Kidney (tissue), 14 donors: ENCODE measurements around the gene ADCY2. TPM values are rescaled to one million over a fixed set of nuclear protein-coding genes. Genes with fewer than 3 reads are reported as not detected.

ENCODE experiments used
- DNase-seq, 5 donors: peaks; one replicate each; pipeline ENCODE4 v3.0.0-alpha.2; 2013 to 2020
- FAIRE-seq: peaks from 2 replicates; lab custom pipeline; 2012; peaks lifted over from hg19 to GRCh38; lab: Jason Lieb, UNC
- H3K27ac ChIP-seq, 2 donors: one replicate each; pipeline ENCODE4 v1.7.0; 2013; ENCODE audit warnings: low read depth in 2 of 2, low read length in 2 of 2, inconsistent platforms in 1 of 2
- H3K27me3 ChIP-seq: one replicate; pipeline ENCODE4 v1.7.1; 2013; ENCODE audit warnings: low read length, inconsistent platforms; ENCODE audit not compliant: control insufficient read depth, insufficient read depth
- H3K36me3 ChIP-seq, 3 donors: one replicate each; pipeline versions ENCODE4 v1.7.0 to v1.7.1; 2013; ENCODE audit warnings: low read length in 3 of 3, control low read depth in 1 of 3, inconsistent platforms in 1 of 3; ENCODE audit not compliant: insufficient read depth in 3 of 3, control insufficient read depth in 2 of 3
- H3K4me1 ChIP-seq, 3 donors: one replicate each; pipeline versions ENCODE4 v1.7.0 to v1.7.1; 2013; ENCODE audit warnings: low read length in 3 of 3, inconsistent platforms in 1 of 3, low read depth in 1 of 3; ENCODE audit not compliant: control insufficient read depth in 2 of 3, insufficient read depth in 2 of 3
- H3K4me3 ChIP-seq, 3 donors: one replicate each; pipeline versions ENCODE4 v1.7.0 to v1.8.1; 2013; ENCODE audit warnings: low read length in 3 of 3, control low read depth in 1 of 3, inconsistent platforms in 1 of 3
- H3K9ac ChIP-seq, 3 donors: one replicate each; pipeline versions ENCODE4 v1.7.0 to v1.7.1; 2013; ENCODE audit warnings: low read length in 3 of 3, control low read depth in 1 of 3, inconsistent platforms in 1 of 3
- H3K9me3 ChIP-seq, 3 donors: one replicate each; pipeline versions ENCODE4 v1.7.0 to v1.7.1; 2013; ENCODE audit warnings: low read length in 3 of 3, control low read depth in 1 of 3, inconsistent platforms in 1 of 3; ENCODE audit not compliant: control insufficient read depth in 2 of 3, insufficient read depth in 1 of 3
- intact Hi-C: fragments of 100-400 bp; cut with DNase I; formaldehyde crosslinking; loops from one replicate; pipeline ENCODE4 v1.11.1; 2022
- polyA plus RNA-seq: library from polyadenylated mRNA; stranded (reverse); fragments of 350-450 nt; fragmentation: Illumina TruSeq; extraction: RNeasy Lipid Tissue Mini Kit (QIAGEN cat#74804); gene quantifications from one replicate; pipeline ENCODE4 v1.2.3, GENCODE V29; 2014; ENCODE audit warnings: low read depth, low replicate concordance; ENCODE audit not compliant: insufficient read depth
- total RNA-seq: library from RNA; stranded (reverse); fragmentation: NEBNext Ultra II Directional; extraction: Animal tissue kit (Norgen Biotek cat#: 25700); gene quantifications from one replicate; pipeline ENCODE4 v1.2.1, GENCODE V29; 2021
- TF ChIP-seq, protein P1 (sequence below): IDR thresholded peaks from 3 replicates; pipeline ENCODE4 v1.5.1; 2012; ENCODE audit warnings: mild to moderate bottlenecking, moderate library complexity, borderline replicate concordance; ENCODE audit not compliant: insufficient read depth; ENCODE audit errors: extremely low read depth
- donor health status: control.
- donor health status: control.
- donor health status: control.
- donor health status: control.
- donor health status: control.
- donor health status: DM: yes; HTN: yes; CAD: no.
- donor health status: Normal renal cell carcinoma (clear cell type).

The ADCY2 gene
- total and polyA plus RNA-seq, 2 donors from 2014 or later, result 0.17 to 2.2 TPM

DNA sequence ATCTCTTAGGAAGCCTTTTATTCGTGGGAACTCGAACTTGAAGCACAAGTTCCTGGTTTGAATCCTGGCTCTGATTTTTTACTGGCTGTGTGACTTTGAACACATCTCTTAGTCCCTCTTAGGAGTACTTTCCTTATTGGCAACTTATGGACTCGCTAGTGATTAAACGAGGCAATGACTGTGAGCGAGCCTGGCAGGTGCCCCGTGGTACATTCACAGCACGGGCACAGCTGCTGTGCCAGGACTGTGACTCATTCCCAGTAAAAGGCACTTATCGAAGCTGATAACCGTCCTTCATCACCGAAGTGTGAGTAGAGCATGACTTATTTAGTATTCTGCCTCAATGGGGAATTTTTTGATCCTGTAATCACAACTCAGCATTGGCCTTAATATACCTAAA lies 432.3 kb downstream of the ADCY2 start:
- no peak overlapping the region for H3K4me3 ChIP-seq
- H3K27ac ChIP-seq, result no peak overlapping the region
- TF ChIP-seq, protein P1, sequence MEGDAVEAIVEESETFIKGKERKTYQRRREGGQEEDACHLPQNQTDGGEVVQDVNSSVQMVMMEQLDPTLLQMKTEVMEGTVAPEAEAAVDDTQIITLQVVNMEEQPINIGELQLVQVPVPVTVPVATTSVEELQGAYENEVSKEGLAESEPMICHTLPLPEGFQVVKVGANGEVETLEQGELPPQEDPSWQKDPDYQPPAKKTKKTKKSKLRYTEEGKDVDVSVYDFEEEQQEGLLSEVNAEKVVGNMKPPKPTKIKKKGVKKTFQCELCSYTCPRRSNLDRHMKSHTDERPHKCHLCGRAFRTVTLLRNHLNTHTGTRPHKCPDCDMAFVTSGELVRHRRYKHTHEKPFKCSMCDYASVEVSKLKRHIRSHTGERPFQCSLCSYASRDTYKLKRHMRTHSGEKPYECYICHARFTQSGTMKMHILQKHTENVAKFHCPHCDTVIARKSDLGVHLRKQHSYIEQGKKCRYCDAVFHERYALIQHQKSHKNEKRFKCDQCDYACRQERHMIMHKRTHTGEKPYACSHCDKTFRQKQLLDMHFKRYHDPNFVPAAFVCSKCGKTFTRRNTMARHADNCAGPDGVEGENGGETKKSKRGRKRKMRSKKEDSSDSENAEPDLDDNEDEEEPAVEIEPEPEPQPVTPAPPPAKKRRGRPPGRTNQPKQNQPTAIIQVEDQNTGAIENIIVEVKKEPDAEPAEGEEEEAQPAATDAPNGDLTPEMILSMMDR, result no peak
- H3K9me3 ChIP-seq, result no peaks in the 10 kb centered on the region
- no peaks in the 10 kb centered on the region for H3K27me3 ChIP-seq
- H3K4me1 ChIP-seq, result no peaks in the 10 kb centered on the region
- intact Hi-C loops, result no loop called here
- no peaks in the 10 kb centered on the region for H3K36me3 ChIP-seq
- DNase-seq, result no peak
- no peak overlapping the region for H3K9ac ChIP-seq
- no peak for FAIRE-seq

DNA sequence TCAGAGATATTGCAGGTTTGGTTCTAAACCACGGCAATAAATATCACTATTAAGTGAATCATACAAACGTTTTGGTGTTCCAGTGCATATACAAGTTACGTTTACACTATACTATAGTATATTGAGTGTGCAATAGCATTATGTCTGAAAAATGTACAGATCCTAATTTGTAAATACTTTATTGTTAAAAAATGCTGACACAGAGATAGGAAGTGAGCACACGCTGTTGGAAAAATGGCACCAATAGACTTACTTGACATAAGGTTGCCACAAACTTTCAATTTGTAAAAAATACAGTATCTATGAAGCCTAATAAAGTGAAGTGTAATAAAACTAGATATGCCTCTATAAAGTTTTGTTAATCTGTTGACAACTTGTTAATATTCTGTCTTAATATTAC lies 439.0 kb downstream of the ADCY2 start:
- intact Hi-C loops, result no loop called here
- Histone ChIP-seq H3K9me3 (no peaks in the 10 kb centered on the region), H3K36me3 (no peaks in the 10 kb centered on the region), H3K27ac (no peak overlapping the region), H3K4me3 (no peak overlapping the region), H3K4me1 (peaks cover 0 to 11% (median 0%) of the 10 kb centered on the region in 3 donors), H3K27me3 (no peaks in the 10 kb centered on the region), H3K9ac (no peak overlapping the region)
- DNase-seq, result no peak
- TF ChIP-seq, protein P1, result no peak
- FAIRE-seq, result no peak

DNA sequence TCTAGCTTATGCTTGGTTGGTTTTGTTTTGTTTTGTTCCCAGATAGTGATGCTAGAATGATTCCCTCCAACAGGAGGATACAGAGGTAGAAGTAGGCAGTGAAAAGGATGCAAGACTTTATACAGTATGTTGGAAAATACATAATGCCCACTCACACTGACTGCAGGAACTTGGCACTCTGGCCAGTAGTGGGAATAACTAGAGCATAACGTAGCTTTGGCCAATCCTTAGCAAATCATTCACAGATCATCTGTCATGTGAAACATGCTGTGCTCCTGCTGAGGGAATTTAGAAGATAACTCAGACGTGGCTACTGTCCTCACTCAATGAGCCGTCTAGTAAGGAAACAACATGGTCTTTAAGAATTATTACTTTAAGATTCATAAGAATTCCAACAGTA lies 441.5 kb downstream of the ADCY2 start:
- no peak overlapping the region for H3K4me3 ChIP-seq
- H3K36me3 ChIP-seq, result no peaks in the 10 kb centered on the region
- H3K27ac ChIP-seq, result peak overlapping the region in 1 of 2 donors; percentile 51
- intact Hi-C loops, result no loop called here
- H3K27me3 ChIP-seq, result no peaks in the 10 kb centered on the region
- peak; percentile 11 for FAIRE-seq
- no peak overlapping the region for H3K9ac ChIP-seq
- no peaks in the 10 kb centered on the region for H3K9me3 ChIP-seq
- DNase-seq, result peak in 2 of 5 donors; percentile 61 to 68
- TF ChIP-seq, protein P1, result no peak
- peaks cover 0 to 11% (median 0%) of the 10 kb centered on the region in 3 donors for H3K4me1 ChIP-seq

DNA sequence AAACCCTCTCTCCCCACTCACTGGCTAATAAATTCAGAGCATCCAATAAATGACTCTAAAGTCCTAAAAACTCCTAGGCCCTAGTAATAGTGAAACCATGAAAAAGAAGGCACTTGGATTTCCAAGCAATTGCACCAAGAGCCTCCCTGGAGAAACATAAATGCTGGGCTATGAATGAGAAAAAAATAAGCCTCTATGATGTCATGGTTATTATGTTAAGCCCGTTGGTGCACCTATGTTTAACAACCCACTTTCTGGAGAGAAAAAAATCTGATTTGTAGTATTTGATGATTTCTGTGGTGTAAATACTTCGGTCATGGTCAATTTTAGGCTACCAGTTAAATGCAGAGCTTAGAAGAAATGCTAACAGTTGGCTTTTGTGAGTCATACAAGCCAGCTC lies 446.6 kb downstream of the ADCY2 start:
- H3K4me3 ChIP-seq, result no peak overlapping the region
- no peaks in the 10 kb centered on the region for H3K4me1 ChIP-seq
- no peak overlapping the region for H3K27ac ChIP-seq
- TF ChIP-seq, protein P1, result no peak
- no peak for DNase-seq
- H3K27me3 ChIP-seq, result no peaks in the 10 kb centered on the region
- H3K9me3 ChIP-seq, result no peaks in the 10 kb centered on the region
- intact Hi-C loops, result no loop called here
- H3K9ac ChIP-seq, result no peak overlapping the region
- no peaks in the 10 kb centered on the region for H3K36me3 ChIP-seq
- FAIRE-seq, result no peak
